Dermis microvascular lymphatic vessel endothelial cell (primary cell): ENCODE data around the gene DMRTB1. TPM values are rescaled to one million over a fixed set of nuclear protein-coding genes. Genes with fewer than 3 reads are reported as not detected.

ENCODE experiments used
- DNase-seq, 2 donors: peaks; one replicate each; pipeline versions ENCODE4 v3.0.0 to v3.0.0-alpha.2; 2010; ENCODE audit warnings: low read depth in 2 of 2
- total RNA-seq: library from RNA; depleted of rRNA; stranded (reverse); fragments of >200 nt; gene quantifications from 2 replicates; pipeline ENCODE4 v1.2.1, GENCODE V29; 2014

Gene DMRTB1
- total RNA-seq, 1 donor from 2014 or later, result not detected

GRCh38 chr1:53507116-53507820, 48.1 kb downstream of the DMRTB1 start:
- DNase-seq, result no peak

GRCh38 chr1:53508056-53508990, 49.1 kb downstream of the DMRTB1 start:
- DNase-seq, result no peak

GRCh38 chr1:53508991-53509666, 49.9 kb downstream of the DMRTB1 start:
- no peak for DNase-seq

GRCh38 chr1:53509775-53510174, 50.6 kb downstream of the DMRTB1 start:
- no peak for DNase-seq

GRCh38 chr1:53510215-53510614, 51.0 kb downstream of the DMRTB1 start:
- DNase-seq, result no peak

- DNase-seq, result no peak
Measured at GRCh38 chr1:53511323-53511932, 52.2 kb downstream of the DMRTB1 start.

GRCh38 chr1:53511933-53512806, 53.0 kb downstream of the DMRTB1 start:
- DNase-seq, result no peak

- no peak for DNase-seq
Measured at GRCh38 chr1:53512807-53513755, 53.9 kb downstream of the DMRTB1 start.

GRCh38 chr1:53513846-53514245, 54.6 kb downstream of the DMRTB1 start:
- DNase-seq, result no peak

- no peak for DNase-seq
Measured at GRCh38 chr1:53514436-53514835, 55.2 kb downstream of the DMRTB1 start.

GRCh38 chr1:53516181-53516580, 57.0 kb downstream of the DMRTB1 start:
- DNase-seq, result no peak

Other genes with a start within 250 kb of the DMRTB1 start
- 30.6 and 33.4 TPM in 2 replicates for gene CZIB, start 238.8 kb upstream of the DMRTB1 start, total RNA-seq
- 37.8 and 38.1 TPM in 2 replicates for gene MAGOH, start 220.9 kb upstream of the DMRTB1 start, total RNA-seq
- gene LRP8, start 131.3 kb upstream of the DMRTB1 start, total RNA-seq, result 9.1 and 21.8 TPM in 2 replicates